ENCODE data around the gene HSFX4.
"Not testable (repeated sequence)": the region's sequence is repeated elsewhere in the genome, so short reads cannot be mapped to it uniquely, and the experiment has no call there.

DNA sequence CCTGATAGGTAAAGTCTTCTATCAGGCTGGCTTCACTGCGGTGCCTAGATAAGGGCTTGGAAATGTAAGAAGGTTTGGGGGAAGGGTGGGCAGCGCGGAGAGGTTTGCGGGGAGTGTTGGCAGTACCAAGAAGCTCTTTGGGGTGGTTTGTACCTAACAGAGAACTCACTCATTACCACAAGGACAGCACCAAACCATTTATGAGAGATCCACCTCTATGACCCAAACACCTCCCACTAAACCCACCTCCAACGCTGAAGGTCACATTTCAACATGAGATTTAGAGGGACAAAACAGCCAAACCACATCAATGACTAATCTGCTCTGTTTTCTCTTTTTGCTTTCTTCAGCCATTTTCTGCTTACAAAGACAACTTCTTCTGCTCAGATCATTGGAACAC is 4.9 kb upstream of the HSFX4 start:
- TF ChIP-seq, protein P1, sequence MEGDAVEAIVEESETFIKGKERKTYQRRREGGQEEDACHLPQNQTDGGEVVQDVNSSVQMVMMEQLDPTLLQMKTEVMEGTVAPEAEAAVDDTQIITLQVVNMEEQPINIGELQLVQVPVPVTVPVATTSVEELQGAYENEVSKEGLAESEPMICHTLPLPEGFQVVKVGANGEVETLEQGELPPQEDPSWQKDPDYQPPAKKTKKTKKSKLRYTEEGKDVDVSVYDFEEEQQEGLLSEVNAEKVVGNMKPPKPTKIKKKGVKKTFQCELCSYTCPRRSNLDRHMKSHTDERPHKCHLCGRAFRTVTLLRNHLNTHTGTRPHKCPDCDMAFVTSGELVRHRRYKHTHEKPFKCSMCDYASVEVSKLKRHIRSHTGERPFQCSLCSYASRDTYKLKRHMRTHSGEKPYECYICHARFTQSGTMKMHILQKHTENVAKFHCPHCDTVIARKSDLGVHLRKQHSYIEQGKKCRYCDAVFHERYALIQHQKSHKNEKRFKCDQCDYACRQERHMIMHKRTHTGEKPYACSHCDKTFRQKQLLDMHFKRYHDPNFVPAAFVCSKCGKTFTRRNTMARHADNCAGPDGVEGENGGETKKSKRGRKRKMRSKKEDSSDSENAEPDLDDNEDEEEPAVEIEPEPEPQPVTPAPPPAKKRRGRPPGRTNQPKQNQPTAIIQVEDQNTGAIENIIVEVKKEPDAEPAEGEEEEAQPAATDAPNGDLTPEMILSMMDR (IDR thresholded peaks at IDR 0.05; ENCODE audit: low read length): not testable (repeated sequence)
- TF ChIP-seq EZH2 (IDR thresholded peaks at IDR 0.05; ENCODE audit: borderline replicate concordance, low read length): not testable (repeated sequence)

Measured in OCI-LY1 (cell line).